Activated naive CD4-positive, alpha-beta T cell treated with anti-CD3 and anti-CD28 coated beads, Interleukin-2, amount 50 U/mL, for 24 hours (primary cell): Measurements from ENCODE around the gene MBD5.

ENCODE experiments used
- H3K27ac Mint-ChIP-seq: one replicate; pipeline ENCODE4 v1.8.0; 2021; ENCODE audit warnings: mild to moderate bottlenecking, mixed read lengths
- H3K27me3 Mint-ChIP-seq: one replicate; pipeline ENCODE4 v1.8.0; 2021; ENCODE audit warnings: mixed read lengths
- H3K36me3 Mint-ChIP-seq: one replicate; pipeline ENCODE4 v1.8.0; 2021; ENCODE audit warnings: mixed read lengths
- H3K4me1 Mint-ChIP-seq: one replicate; pipeline ENCODE4 v1.8.0; 2021; ENCODE audit warnings: mixed read lengths
- H3K4me3 Mint-ChIP-seq: one replicate; pipeline ENCODE4 v1.8.0; 2021; ENCODE audit warnings: mild to moderate bottlenecking, mixed read lengths
- H3K9me3 Mint-ChIP-seq: one replicate; pipeline ENCODE4 v1.8.0; 2021; ENCODE audit warnings: mixed read lengths

The MBD5 gene

GRCh38 chr2:148132412-148132811 is 111.5 kb downstream of the MBD5 start:
- Mint-ChIP-seq H3K4me1 (peaks cover 15% of the 10 kb centered on the region), H3K36me3 (peaks cover 2% of the 10 kb centered on the region), H3K9me3 (no peaks in the 10 kb centered on the region), H3K27me3 (no peaks in the 10 kb centered on the region), H3K4me3 (no peak overlapping the region), H3K27ac (no peak overlapping the region)

- H3K36me3 Mint-ChIP-seq = peaks cover 1% of the 10 kb centered on the region
- H3K4me1 Mint-ChIP-seq = peaks cover 5% of the 10 kb centered on the region
- H3K4me3 Mint-ChIP-seq = no peak overlapping the region
- no peaks in the 10 kb centered on the region for H3K27me3 Mint-ChIP-seq
- H3K9me3 Mint-ChIP-seq = no peaks in the 10 kb centered on the region
- no peak overlapping the region for H3K27ac Mint-ChIP-seq
Measured at GRCh38 chr2:148135705-148136104, 114.8 kb downstream of the MBD5 start.

GRCh38 chr2:148136441-148136840 is 115.5 kb downstream of the MBD5 start:
- H3K4me1 Mint-ChIP-seq = peaks cover 4% of the 10 kb centered on the region
- H3K4me3 Mint-ChIP-seq = no peak overlapping the region
- H3K27ac Mint-ChIP-seq = no peak overlapping the region
- H3K9me3 Mint-ChIP-seq = no peaks in the 10 kb centered on the region
- no peaks in the 10 kb centered on the region for H3K27me3 Mint-ChIP-seq
- H3K36me3 Mint-ChIP-seq = peaks cover 4% of the 10 kb centered on the region

- peaks cover 3% of the 10 kb centered on the region for H3K4me1 Mint-ChIP-seq
- peaks cover 7% of the 10 kb centered on the region for H3K36me3 Mint-ChIP-seq
- H3K4me3 Mint-ChIP-seq = no peak overlapping the region
- H3K27ac Mint-ChIP-seq = no peak overlapping the region
- H3K9me3 Mint-ChIP-seq = no peaks in the 10 kb centered on the region
- H3K27me3 Mint-ChIP-seq = no peaks in the 10 kb centered on the region
Measured at GRCh38 chr2:148161909-148162435, 141.1 kb downstream of the MBD5 start.

GRCh38 chr2:148162871-148163270 is 142.0 kb downstream of the MBD5 start:
- H3K27ac Mint-ChIP-seq = no peak overlapping the region
- H3K9me3 Mint-ChIP-seq = no peaks in the 10 kb centered on the region
- H3K36me3 Mint-ChIP-seq = peaks cover 13% of the 10 kb centered on the region
- no peaks in the 10 kb centered on the region for H3K27me3 Mint-ChIP-seq
- no peak overlapping the region for H3K4me3 Mint-ChIP-seq
- H3K4me1 Mint-ChIP-seq = peaks cover 3% of the 10 kb centered on the region

GRCh38 chr2:148165975-148166374 is 145.1 kb downstream of the MBD5 start:
- no peak overlapping the region for H3K27ac Mint-ChIP-seq

GRCh38 chr2:148167241-148167766 is 146.4 kb downstream of the MBD5 start:
- no peaks in the 10 kb centered on the region for H3K27me3 Mint-ChIP-seq
- peaks cover 24% of the 10 kb centered on the region for H3K36me3 Mint-ChIP-seq
- H3K9me3 Mint-ChIP-seq = no peaks in the 10 kb centered on the region
- H3K27ac Mint-ChIP-seq = no peak overlapping the region
- no peak overlapping the region for H3K4me3 Mint-ChIP-seq
- H3K4me1 Mint-ChIP-seq = peaks cover 3% of the 10 kb centered on the region

More at GRCh38 chr2:148165975-148166374, 145.1 kb downstream of the MBD5 start:
- Mint-ChIP-seq H3K36me3 (peaks cover 24% of the 10 kb centered on the region), H3K4me3 (no peak overlapping the region), H3K9me3 (no peaks in the 10 kb centered on the region), H3K4me1 (peaks cover 3% of the 10 kb centered on the region), H3K27me3 (no peaks in the 10 kb centered on the region)

- H3K36me3 Mint-ChIP-seq = peaks cover 24% of the 10 kb centered on the region
- no peak overlapping the region for H3K27ac Mint-ChIP-seq
- peaks cover 3% of the 10 kb centered on the region for H3K4me1 Mint-ChIP-seq
- H3K27me3 Mint-ChIP-seq = no peaks in the 10 kb centered on the region
- no peak overlapping the region for H3K4me3 Mint-ChIP-seq
- no peaks in the 10 kb centered on the region for H3K9me3 Mint-ChIP-seq
Measured at GRCh38 chr2:148167855-148168254, 147.0 kb downstream of the MBD5 start.

- H3K4me3 Mint-ChIP-seq = no peak overlapping the region
- no peak overlapping the region for H3K27ac Mint-ChIP-seq
- peaks cover 18% of the 10 kb centered on the region for H3K36me3 Mint-ChIP-seq
- no peaks in the 10 kb centered on the region for H3K27me3 Mint-ChIP-seq
- no peaks in the 10 kb centered on the region for H3K4me1 Mint-ChIP-seq
- H3K9me3 Mint-ChIP-seq = no peaks in the 10 kb centered on the region
Measured at GRCh38 chr2:148172131-148172753, 151.4 kb downstream of the MBD5 start.

GRCh38 chr2:148173168-148173567 is 152.3 kb downstream of the MBD5 start:
- Mint-ChIP-seq H3K4me1 (no peaks in the 10 kb centered on the region), H3K4me3 (no peak overlapping the region), H3K9me3 (no peaks in the 10 kb centered on the region), H3K36me3 (peaks cover 17% of the 10 kb centered on the region), H3K27me3 (no peaks in the 10 kb centered on the region), H3K27ac (no peak overlapping the region)

GRCh38 chr2:148177559-148177958 is 156.7 kb downstream of the MBD5 start:
- Mint-ChIP-seq H3K27me3 (no peaks in the 10 kb centered on the region), H3K4me3 (no peak overlapping the region), H3K27ac (no peak overlapping the region), H3K9me3 (no peaks in the 10 kb centered on the region), H3K36me3 (peaks cover 23% of the 10 kb centered on the region), H3K4me1 (no peaks in the 10 kb centered on the region)

GRCh38 chr2:148179724-148180123 is 158.8 kb downstream of the MBD5 start:
- no peak overlapping the region for H3K27ac Mint-ChIP-seq
- H3K27me3 Mint-ChIP-seq = no peaks in the 10 kb centered on the region
- peaks cover 35% of the 10 kb centered on the region for H3K36me3 Mint-ChIP-seq
- no peaks in the 10 kb centered on the region for H3K9me3 Mint-ChIP-seq
- H3K4me1 Mint-ChIP-seq = no peaks in the 10 kb centered on the region
- H3K4me3 Mint-ChIP-seq = no peak overlapping the region

- Mint-ChIP-seq H3K4me1 (no peaks in the 10 kb centered on the region), H3K27ac (no peak overlapping the region)
Measured at GRCh38 chr2:148184976-148185375, 164.1 kb downstream of the MBD5 start.

GRCh38 chr2:148194882-148195281 is 174.0 kb downstream of the MBD5 start:
- Mint-ChIP-seq H3K9me3 (no peaks in the 10 kb centered on the region), H3K27ac (no peak overlapping the region), H3K4me3 (no peak overlapping the region), H3K27me3 (no peaks in the 10 kb centered on the region), H3K4me1 (no peaks in the 10 kb centered on the region), H3K36me3 (no peaks in the 10 kb centered on the region)

More at GRCh38 chr2:148184976-148185375, 164.1 kb downstream of the MBD5 start:
- H3K27me3 Mint-ChIP-seq = no peaks in the 10 kb centered on the region
- H3K36me3 Mint-ChIP-seq = peaks cover 34% of the 10 kb centered on the region
- H3K9me3 Mint-ChIP-seq = no peaks in the 10 kb centered on the region
- no peak overlapping the region for H3K4me3 Mint-ChIP-seq

GRCh38 chr2:148201075-148202004 is 180.4 kb downstream of the MBD5 start:
- Mint-ChIP-seq H3K27me3 (no peaks in the 10 kb centered on the region), H3K4me3 (no peak overlapping the region), H3K4me1 (no peaks in the 10 kb centered on the region), H3K9me3 (no peaks in the 10 kb centered on the region), H3K27ac (no peak overlapping the region), H3K36me3 (peaks cover 10% of the 10 kb centered on the region)

GRCh38 chr2:148202237-148202636 is 181.3 kb downstream of the MBD5 start:
- H3K4me3 Mint-ChIP-seq = no peak overlapping the region
- H3K27ac Mint-ChIP-seq = no peak overlapping the region
- H3K4me1 Mint-ChIP-seq = no peaks in the 10 kb centered on the region
- no peaks in the 10 kb centered on the region for H3K27me3 Mint-ChIP-seq
- peaks cover 3% of the 10 kb centered on the region for H3K9me3 Mint-ChIP-seq
- H3K36me3 Mint-ChIP-seq = peaks cover 16% of the 10 kb centered on the region
